ENCODE measurements around the gene CFAP43. TPM values are rescaled to one million over a fixed set of nuclear protein-coding genes. Genes with fewer than 3 reads are reported as not detected.
"Not testable (repeated sequence)": the region's sequence is repeated elsewhere in the genome, so short reads cannot be mapped to it uniquely, and the experiment has no call there.

Gene CFAP43
- total RNA-seq, 1 experiment from 2014 or later: not detected

DNA sequence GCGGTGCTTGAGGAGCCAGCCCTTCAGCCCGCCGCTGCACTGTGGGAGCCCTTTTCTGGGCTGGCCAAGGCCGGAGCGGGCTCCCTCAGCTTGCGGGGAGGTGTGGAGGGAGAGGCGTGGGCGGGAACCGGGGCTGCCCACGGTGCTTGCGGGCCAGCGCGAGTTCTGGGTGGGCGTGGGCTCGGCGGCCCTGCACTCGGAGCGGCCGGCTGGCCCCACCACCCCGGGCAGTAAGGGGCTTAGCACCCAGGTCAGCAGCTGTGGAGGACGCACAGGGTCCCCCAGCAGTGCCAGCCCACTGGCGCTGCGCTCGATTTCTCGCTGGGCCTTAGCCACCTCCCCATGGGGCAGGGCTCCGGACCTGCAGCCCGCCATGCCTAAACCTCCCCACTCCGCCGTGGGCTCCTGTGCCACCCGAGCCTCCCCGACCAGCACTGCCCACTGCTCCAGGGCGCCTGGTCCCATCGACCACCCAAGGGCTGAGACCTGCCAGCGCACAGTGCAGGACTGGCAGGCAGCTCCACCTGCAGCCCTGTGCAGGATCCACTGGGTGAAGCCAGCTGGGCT is 13.0 kb upstream of the CFAP43 start:
- no peak overlapping the region for H3K4me3 ChIP-seq
- H3K36me3 ChIP-seq: no peaks in the 10 kb centered on the region
- peaks cover 17% of the 10 kb centered on the region for H3K9me3 ChIP-seq
- H3K27me3 ChIP-seq: no peaks in the 10 kb centered on the region
- no peak for DNase-seq

DNA sequence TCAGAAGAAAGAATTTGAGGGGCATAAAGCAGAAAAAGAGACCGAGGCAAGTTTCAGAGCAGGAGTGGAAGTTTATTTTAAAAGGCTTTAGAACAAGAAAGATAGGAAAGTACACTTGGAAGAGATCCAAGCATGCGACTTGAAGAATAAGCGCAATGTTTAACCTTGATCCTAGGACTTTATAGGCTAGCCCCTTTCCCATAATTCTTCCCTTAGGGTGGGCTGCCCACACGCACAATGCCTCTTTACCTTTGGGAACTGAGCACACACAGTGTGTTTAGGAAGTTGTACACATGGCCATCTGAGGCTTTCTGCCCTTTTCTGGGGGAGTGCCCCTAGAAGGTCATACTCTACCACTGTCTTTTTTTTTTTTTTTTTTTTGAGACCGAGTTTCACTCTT is 11.3 kb upstream of the CFAP43 start:
- H3K36me3 ChIP-seq: no peaks in the 10 kb centered on the region
- H3K9me3 ChIP-seq: peaks cover 17% of the 10 kb centered on the region
- no peaks in the 10 kb centered on the region for H3K27me3 ChIP-seq
- DNase-seq: no peak
- no peak overlapping the region for H3K4me3 ChIP-seq

DNA sequence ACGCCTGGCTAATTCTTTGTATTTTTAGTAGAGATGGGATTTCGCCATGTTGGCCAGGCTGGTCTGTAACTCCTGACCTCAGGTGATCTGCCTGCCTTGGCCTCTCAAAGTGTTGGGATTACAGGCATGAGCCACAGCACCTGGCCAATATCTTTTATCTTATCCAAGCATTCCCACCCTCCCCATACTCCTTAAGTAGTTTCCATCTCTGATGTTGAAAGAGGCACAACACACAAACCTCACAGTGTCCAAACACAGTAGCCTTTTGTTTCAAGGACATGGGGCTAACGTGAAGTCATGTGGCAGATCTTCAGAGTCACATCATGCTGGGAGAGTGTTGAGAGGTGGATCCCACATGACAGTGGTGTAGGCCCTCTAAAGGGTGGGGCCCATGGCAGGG is 10.8 kb upstream of the CFAP43 start:
- peaks cover 13% of the 10 kb centered on the region for H3K9me3 ChIP-seq
- not testable (repeated sequence) for DNase-seq, H3K36me3 ChIP-seq, H3K27me3 ChIP-seq, H3K4me3 ChIP-seq

DNA sequence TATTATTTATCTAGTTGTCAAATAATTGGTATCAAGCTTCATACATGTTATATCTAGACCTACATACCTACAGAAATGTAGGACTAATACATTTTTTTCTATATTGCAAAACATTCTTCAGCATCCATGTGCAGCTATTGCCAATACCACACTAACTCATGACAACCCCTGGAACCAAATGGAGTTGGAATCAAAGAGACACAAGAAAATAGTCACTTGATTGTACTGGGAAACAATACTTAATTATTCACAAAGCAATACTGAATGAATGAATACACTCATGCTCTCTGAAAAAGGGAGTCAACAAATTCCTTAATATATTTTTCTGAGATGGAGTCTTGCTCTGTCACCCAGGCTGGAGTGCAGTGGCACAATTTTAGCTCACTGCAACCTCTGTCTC is 10.4 kb upstream of the CFAP43 start:
- no peak for DNase-seq
- H3K27me3 ChIP-seq: peaks cover 2% of the 10 kb centered on the region; the same call in 1 of the 2 replicates
- peaks cover 9% of the 10 kb centered on the region for H3K9me3 ChIP-seq
- no peaks in the 10 kb centered on the region for H3K36me3 ChIP-seq
- no peak overlapping the region for H3K4me3 ChIP-seq

DNA sequence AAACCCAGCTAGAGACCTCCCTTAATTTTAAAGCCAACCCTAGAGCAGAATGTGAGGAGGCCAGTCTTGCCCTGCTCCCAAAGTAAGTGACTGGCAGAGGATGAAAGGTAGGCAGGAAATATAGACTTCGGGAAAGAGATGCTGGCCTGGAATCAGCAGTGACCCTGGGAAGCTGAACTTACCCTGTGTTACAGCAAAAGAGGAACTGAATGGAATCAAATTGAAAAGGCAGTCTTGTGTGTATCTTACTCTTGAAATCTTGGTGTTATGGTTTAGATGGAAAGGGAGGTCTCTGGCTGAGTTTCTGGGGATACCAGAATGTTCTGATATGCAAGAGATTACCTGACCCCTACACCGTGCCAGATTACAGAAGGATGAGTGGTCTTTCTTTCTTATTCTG is 7.9 kb upstream of the CFAP43 start:
- H3K9me3 ChIP-seq: no peaks in the 10 kb centered on the region
- H3K36me3 ChIP-seq: no peaks in the 10 kb centered on the region
- peaks cover 10% of the 10 kb centered on the region for H3K27me3 ChIP-seq
- no peak for DNase-seq
- no peak overlapping the region for H3K4me3 ChIP-seq

DNA sequence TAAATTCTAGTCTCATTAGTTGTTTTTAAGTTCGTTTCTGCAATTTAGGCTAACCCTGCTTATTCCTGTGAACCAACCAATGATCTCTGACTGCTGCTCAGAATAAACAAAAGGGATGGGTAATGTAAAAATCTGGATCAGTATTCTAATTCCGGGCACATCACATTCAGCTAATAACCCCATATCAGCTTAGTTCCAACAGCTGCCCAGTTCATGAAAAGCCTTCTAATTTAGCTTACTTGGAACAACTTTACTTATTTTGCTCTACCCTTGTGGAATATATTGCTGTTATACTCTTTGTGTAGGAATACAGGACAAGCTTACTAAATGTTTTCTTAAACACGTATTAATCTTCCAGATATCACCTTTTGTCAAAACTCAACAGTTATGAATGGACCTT is 3.6 kb upstream of the CFAP43 start:
- Histone ChIP-seq H3K36me3 (no peaks in the 10 kb centered on the region), H3K4me3 (no peak overlapping the region), H3K9me3 (no peaks in the 10 kb centered on the region), H3K27me3 (peaks cover 10% of the 10 kb centered on the region)
- no peak for DNase-seq

- Histone ChIP-seq H3K9me3 (no peaks in the 10 kb centered on the region), H3K4me3 (no peak overlapping the region), H3K36me3 (no peaks in the 10 kb centered on the region), H3K27me3 (peaks cover 10% of the 10 kb centered on the region)
- DNase-seq: no peak
These were observed 2.8 kb upstream of the CFAP43 start for GRCh38 chr10:104234934-104235333.

- H3K27me3 ChIP-seq: peaks cover 10% of the 10 kb centered on the region
- H3K36me3 ChIP-seq: no peaks in the 10 kb centered on the region
- DNase-seq: no peak
These were observed 1.7 kb upstream of the CFAP43 start for GRCh38 chr10:104233817-104234216.

DNA sequence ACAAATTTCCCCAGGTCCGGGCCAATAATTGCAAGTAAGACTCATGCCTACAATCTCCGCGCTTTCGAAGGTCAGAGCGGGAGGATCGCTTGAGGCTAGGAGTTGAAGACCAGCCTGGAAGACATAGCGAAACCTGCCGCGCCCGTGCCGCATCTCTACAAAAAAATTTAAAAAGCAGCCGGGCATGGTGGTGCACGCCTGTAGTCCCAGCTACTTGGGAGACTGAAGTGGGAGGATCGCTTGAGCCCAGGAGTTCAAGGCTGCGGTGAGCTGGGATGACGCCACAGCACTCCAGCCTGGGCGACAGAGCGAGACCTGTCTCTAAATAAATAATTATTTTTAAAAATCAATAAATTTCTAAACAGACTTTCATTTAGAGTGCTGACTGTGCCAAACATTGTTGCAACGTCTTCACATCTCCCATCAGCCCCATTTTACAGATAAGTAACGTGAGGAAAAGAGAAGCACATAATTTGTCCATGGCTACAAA is 494 bp upstream of the CFAP43 start:
- H3K36me3 ChIP-seq: no peaks in the 10 kb centered on the region
- DNase-seq: no peak
- H3K9me3 ChIP-seq: no peaks in the 10 kb centered on the region
- peak overlapping the region; percentile 79 for H3K4me3 ChIP-seq
- peaks cover 10% of the 10 kb centered on the region for H3K27me3 ChIP-seq

More at GRCh38 chr10:104233817-104234216, 1.7 kb upstream of the CFAP43 start:
- H3K9me3 ChIP-seq: no peaks in the 10 kb centered on the region
- H3K4me3 ChIP-seq: no peak overlapping the region

DNA sequence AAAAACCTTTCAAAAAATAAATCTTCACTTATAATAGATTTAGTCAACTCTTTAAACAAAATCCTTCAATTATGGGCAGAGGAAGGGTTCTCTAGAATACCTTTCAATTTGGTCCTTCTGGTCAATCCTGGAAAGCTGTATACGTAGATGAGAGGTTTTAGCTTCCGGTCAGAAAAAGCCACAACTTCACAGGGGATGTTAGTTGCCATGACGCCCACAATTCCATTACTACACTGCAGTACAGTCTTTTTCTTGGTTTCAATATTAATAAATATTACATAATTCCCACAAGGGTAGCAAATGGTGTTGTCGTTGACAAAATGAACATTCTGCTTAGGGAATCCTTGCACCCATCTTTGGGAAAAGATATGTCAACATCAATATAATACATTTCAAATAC is 1.7 kb downstream of the CFAP43 start:
- H3K4me3 ChIP-seq: no peak overlapping the region
- no peak for DNase-seq
- H3K36me3 ChIP-seq: no peaks in the 10 kb centered on the region
- no peaks in the 10 kb centered on the region for H3K9me3 ChIP-seq
- peaks cover 12% of the 10 kb centered on the region; the same call in 1 of the 2 replicates for H3K27me3 ChIP-seq

- no peaks in the 10 kb centered on the region for H3K9me3 ChIP-seq
- no peak overlapping the region for H3K4me3 ChIP-seq
- no peak for DNase-seq
- H3K36me3 ChIP-seq: no peaks in the 10 kb centered on the region
- H3K27me3 ChIP-seq: peaks cover 8% of the 10 kb centered on the region; the same call in 1 of the 2 replicates
These were observed 8.9 kb downstream of the CFAP43 start for GRCh38 chr10:104223304-104223703.

DNA sequence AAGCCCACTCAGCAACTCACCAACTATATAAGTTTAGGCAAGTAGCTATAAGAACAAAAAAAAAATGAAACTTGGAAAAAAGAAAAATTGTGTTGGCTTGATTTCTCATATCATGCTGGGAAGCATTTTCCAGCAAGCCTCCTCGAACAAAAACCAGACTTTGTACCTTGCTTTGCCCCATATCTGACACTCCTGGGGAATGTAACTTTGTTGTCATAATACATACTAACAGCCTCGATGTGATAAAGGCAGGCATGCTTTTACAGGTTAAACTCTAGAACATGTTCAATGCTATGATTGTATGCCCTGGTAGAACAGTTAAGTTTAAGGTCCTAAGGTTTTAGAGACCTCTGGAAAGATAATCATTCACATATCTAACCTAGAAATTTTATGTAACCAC is 11.6 kb downstream of the CFAP43 start:
- Histone ChIP-seq H3K36me3 (no peaks in the 10 kb centered on the region), H3K9me3 (no peaks in the 10 kb centered on the region), H3K4me3 (no peak overlapping the region), H3K27me3 (no peaks in the 10 kb centered on the region; the same call in 1 of the 2 replicates)
- DNase-seq: no peak

DNA sequence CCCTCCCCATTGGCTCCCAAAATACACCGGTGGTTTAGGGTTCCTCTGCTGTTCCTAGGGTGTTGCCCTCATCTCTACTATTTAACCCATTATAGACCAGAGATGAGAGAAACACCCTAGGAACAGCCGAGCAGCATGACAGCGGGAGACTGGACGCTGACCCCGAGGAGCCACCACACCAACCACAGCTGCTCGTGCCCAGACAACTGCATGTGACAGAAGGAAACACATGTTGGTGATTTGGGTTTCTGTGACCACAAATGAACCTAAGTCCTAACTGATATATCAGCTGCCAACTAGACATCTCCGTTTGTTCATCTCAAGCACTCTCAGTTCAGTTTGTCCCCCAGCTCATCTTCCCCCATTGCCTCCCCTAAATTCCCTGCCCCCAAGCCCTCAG is 13.4 kb downstream of the CFAP43 start:
- DNase-seq: no peak
- H3K4me3 ChIP-seq: no peak overlapping the region
- H3K36me3 ChIP-seq: no peaks in the 10 kb centered on the region

GRCh38 chr10:104216631-104217030 is 15.5 kb downstream of the CFAP43 start:
- DNase-seq: no peak
- no peaks in the 10 kb centered on the region for H3K9me3 ChIP-seq
- H3K27me3 ChIP-seq: peaks cover 5% of the 10 kb centered on the region; the same call in 1 of the 2 replicates
- no peak overlapping the region for H3K4me3 ChIP-seq
- H3K36me3 ChIP-seq: no peaks in the 10 kb centered on the region

More for the DNA sequence above, 13.4 kb downstream of the CFAP43 start:
- Histone ChIP-seq H3K9me3 (no peaks in the 10 kb centered on the region), H3K27me3 (no peaks in the 10 kb centered on the region; the same call in 1 of the 2 replicates)

GRCh38 chr10:104209575-104210198 is 22.5 kb downstream of the CFAP43 start:
- H3K4me3 ChIP-seq: no peak overlapping the region
- H3K36me3 ChIP-seq: no peaks in the 10 kb centered on the region
- peak; percentile 19 for DNase-seq
- no peaks in the 10 kb centered on the region for H3K9me3 ChIP-seq
- H3K27me3 ChIP-seq: peaks cover 5% of the 10 kb centered on the region

DNA sequence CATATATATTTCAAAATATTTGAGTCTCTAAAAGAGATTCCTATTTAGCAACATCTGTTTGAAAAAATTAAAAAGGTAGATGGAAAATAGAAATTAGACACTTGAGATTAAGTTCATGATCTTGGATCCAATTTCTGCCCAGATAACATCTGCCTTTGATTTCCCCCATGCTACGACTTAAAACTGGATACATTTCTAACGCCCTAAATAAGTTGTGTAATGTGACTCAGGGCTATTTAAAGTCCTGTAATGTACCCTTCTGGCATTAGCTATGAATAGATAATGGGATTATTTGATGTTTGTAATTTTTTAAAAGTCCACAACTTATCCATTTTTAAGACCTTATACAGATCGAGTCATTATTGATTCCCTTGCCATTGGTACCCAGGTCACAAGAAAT is 23.4 kb downstream of the CFAP43 start:
- no peaks in the 10 kb centered on the region for H3K9me3 ChIP-seq
- peaks cover 5% of the 10 kb centered on the region for H3K27me3 ChIP-seq
- no peaks in the 10 kb centered on the region for H3K36me3 ChIP-seq
- DNase-seq: no peak
- H3K4me3 ChIP-seq: no peak overlapping the region

GRCh38 chr10:104202231-104202630 is 29.9 kb downstream of the CFAP43 start:
- no peak for DNase-seq
- Histone ChIP-seq H3K36me3 (no peaks in the 10 kb centered on the region), H3K27me3 (no peaks in the 10 kb centered on the region), H3K9me3 (no peaks in the 10 kb centered on the region), H3K4me3 (no peak overlapping the region)

DNA sequence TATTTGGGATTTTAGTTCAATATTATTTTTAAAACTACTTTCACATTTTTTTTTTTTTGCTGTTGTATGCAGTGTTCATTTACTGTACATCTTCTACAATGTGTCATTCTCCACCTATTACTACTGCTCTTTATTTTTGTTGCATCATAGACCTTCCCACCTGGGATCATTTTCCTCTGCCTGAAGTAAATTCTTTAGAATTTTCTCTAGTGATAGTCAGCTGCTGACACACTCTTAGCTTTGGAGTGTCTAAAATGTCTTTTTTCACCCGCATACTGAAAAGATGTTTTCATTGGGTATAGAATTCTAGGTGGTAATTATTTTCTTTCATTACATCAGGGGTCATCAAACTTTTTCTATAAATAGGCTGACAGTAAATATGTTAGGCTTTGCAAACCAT is 30.5 kb downstream of the CFAP43 start:
- no peaks in the 10 kb centered on the region for H3K9me3 ChIP-seq
- H3K4me3 ChIP-seq: no peak overlapping the region
- no peaks in the 10 kb centered on the region for H3K36me3 ChIP-seq
- H3K27me3 ChIP-seq: peaks cover 2% of the 10 kb centered on the region; the same call in 1 of the 2 replicates
- no peak for DNase-seq
